ENCODE measurements around the gene KCNT1.

Gene KCNT1

DNA sequence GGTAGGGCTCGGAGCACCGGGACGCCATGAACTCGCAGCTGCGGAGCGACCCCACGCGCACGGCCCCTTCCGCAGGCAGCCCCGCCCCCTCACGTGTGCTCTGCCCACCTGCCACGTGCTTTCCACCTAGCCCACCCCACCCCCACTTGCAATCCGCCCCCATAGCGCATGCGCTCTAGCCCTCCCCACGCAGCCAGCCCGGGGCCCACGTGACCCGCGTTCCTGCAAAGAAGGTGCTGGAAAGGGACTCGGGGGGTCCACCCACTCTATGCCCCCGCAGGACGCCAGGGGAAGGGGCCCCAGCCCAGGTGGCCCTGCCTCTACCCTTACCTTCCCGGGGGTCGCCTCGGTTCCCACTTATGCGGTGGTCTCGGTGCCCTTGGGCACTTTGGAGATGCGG is 2.5 kb upstream of the KCNT1 start, which contains the start of gene SOHLH1:
Gene SOHLH1, minus strand, starts transcription at position 42 of the 400 bp plus-strand sequence. Its CDS starts 14 bp downstream, at position 28.
- DNase-seq (ENCODE audit: low read depth), result no peak

DNA sequence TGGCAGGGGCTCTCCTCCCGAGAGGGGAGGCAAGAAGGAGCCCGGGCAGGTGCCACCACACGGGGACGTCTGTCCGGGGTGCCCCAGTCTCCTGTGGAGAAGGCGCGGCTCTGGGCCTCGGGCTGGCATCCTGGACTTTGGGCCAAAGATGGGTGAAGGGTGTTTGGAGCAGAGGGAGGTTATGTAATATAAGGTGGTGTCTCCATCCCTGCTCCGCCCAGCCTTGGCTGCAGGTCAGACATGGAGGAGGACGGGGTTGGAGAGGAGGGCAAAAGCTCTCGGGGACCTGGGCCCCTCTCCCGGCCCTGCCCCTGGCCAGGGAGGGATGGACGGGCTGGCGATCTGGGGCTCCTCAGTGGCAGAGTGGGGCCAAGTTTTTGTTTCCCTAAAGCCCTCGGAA is 1.5 kb upstream of the KCNT1 start:
- DNase-seq (ENCODE audit: low read depth), result no peak

DNA sequence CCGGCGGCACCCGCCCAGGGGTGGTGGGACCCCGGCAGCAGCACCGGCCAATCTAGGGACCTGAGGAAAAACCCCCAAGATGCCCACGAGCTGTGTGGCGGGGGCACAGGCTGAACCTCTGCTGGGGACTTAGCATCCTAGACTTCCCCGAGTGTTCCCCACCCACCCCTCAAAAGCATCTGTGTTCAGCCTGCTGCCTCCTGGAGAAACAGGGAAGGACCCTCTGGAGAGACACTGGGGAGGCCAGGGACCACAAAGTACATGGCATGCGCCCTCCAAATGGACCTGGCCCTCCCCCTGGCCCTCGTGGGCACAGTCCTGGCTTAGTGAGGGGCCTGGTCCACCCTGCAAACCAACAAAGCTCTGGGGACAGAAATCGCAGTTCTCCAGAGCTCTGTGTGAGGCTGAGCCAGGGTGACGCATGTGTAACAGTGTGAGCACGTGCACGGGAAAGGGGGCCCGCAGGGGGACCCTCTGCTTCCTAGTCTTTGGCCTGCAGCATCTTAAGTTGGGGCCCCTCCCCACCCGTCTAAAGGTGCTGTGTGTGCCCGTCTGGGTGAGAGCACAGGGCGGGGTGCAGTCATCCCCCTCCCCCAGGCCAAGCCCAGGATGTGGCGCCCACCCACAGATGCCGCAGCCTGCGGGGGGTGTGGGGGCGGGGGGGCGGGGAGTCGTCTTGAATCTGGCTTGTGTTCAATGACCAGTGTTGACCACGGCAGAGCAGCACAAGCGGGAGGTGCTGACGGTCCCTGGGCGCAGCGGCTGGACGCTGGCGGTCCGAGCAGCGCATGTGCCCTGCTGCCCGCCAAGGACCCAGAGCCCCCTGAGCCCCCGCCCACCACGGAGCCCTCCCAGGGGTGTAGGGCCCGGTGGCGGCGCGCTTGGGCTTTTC is 672 bp upstream of the KCNT1 start:
- DNase-seq (ENCODE audit: low read depth), result peak; percentile 7

DNA sequence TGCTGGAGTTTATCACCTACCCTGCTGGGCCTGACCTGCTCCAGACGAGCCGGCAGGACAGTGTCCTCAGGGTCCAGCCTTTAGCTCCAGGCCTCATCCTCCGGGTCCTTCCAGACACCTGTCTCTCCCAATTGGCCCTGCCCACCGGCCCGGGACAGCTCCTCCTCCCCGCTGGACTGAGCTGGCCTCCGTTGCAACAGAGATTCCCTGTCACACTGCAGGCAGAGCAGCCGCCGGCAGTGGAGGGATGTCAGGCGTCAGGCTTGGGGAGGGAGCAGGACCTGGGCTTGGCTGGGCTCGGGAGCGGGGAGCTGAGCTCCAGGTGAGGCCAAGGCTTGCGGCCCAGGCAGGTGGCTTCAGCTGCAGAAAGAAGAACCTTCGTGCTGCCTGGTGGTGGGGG is 1.7 kb downstream of the KCNT1 start:
- DNase-seq (ENCODE audit: low read depth), result no peak

DNA sequence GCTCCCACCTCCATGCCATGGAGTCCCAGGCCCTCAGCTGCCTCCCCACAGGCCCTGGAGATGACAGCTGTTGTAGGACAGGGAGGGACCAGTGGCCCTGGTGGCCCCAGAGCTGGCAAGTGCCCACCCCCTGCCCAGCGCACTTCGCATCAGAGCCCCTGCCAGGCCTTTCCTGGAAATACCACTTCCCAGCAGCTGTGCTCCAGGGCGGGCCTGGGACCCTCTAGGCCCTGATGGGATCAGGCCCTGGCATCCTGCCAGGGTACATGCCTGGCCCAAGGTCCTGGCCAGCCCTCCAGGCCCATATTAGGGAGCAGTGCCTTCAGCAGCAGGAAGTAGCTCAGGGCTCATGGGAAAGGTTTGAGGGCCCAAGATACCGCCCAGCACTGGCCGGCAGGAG is 2.5 kb downstream of the KCNT1 start:
- DNase-seq (ENCODE audit: low read depth), result no peak

DNA sequence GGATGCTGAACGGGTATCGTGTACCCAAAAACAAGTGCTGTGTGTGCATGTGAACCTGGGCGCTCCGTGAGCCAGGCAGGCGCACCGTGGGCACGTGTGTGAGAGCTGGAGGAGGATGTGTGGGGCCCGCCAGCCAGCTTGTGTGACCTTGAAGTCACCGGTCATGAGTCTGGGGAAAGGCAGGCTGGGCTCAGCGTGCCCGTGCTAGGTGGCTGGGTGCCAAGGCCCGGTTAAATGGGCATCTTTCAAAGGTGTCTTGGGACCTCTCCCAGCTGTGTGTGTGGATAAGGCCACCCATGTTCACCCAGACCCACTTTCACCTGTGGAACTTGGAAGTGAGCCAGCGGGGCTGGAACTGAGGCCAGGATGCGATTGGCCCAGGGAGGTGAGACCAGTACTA is 3.4 kb downstream of the KCNT1 start:
- no peak for DNase-seq (ENCODE audit: low read depth)

DNA sequence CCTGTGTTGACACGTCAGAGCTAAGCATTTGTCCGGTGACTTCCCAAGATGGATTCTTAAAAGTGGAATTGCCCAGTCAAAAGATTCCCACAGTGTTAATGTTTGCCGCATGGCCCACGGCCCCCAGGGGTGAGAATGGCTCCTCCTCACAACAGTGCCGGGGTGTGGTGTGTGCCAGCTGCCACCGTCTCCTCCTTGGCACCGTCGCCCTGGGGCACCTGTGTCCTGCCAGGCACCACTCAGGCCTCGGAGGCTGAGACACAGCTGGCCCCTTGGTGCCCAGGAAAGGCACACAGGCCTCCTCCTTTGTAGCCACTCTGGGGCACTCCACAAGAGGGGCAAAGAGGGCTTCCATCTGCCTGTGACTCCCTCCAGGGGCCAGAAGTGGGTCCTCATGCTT is 4.3 kb downstream of the KCNT1 start:
- DNase-seq (ENCODE audit: low read depth), result no peak

DNA sequence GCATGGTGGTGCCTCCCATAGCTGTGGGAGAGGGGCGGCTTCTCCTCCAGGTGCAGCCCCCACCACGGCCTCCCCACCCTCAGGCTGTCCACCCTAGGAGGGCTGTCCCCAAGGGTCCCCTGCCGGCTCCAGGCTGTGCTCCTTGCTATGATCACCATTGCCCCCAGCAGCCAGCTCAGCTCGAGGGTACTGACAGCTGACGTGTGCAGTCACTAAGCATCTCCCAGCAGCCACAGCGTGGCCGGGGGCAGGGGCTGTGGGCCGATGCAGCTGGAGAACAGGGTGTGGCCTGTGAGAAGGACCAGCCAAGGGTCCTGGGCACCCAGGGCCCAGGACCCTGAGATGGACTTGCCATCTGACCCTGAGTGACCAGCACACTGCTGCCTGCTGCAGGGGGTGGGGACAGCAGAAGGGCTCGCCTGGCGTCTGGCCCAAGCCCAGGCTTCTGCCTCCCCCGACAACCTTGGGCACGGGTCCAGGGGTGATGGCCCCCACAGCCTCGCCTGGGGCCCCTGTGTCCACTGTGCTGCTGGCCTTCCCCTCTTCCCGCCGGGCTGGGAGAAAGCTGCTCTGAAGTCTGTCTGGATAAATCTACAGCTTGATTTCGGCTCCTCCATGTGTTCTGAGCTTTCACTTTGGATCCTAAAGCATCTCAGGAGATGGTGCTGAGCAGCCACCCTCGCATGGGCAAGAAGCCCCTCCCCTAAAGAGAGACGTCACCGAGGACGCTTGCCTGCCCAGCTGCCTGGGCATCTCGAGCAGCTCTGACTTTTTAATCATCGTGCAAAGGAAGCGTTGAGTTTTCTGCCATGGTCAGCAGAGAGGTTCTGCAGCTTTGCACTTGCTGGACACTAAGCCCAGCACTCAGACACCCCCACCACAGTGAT is 5.5 kb downstream of the KCNT1 start:
- no peak for DNase-seq (ENCODE audit: low read depth)

DNA sequence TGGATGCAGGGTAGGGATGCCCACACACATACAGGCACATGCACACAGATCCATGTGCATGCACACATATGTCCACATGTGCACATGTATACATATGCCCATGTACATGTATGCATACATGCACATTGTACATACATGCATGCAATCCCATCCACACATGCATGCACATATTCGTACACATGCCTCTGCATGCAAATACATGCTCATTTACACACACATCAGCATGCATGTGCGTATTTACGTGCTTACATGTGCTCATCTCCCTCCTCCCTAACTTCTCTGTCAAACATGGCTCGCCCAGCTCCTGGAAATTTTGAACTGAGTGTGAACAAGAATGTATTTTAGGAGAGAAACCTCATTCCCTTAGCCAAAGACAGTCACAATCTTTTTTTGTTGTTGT is 6.2 kb downstream of the KCNT1 start:
- DNase-seq (ENCODE audit: low read depth), result no peak

DNA sequence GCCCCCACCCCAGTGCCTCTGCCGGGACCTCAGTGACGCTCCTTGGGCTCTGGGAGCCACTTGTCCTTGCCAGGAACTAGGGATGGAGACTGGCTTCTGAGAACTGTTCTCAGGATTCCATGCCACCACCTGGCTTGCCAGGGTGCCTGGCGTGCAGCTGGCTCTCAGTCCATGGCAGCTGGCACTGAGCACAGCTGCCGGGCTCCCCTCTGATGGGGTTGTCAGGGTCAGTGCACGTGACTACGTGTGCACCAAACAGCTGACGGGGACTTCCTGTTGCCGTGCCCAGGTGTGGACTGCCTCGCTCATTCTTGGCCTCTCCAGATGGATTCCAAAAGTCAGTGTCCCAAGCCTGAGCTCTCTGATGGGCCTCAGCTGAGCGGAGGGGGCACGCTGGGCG is 9.4 kb downstream of the KCNT1 start:
- DNase-seq (ENCODE audit: low read depth), result no peak

DNA sequence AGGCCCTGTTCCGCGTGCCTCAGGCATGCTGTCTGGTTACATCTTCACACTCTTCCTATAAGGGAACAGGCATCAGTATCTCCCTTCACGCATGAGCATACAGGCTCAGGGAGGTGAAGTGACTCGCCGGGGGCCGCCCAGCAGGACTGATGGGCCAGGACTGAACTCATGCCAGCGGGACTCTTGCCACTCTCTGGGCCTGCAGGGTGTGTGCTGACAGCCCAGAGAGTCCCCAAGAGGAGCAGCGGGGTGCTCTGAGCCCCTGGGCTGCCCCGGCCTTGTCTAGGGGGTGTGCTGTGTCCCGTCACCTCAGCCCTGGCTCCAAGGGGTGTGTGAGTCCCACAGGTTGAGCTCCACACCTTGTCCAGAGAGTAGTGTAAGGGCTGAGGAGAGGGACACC is 9.9 kb downstream of the KCNT1 start:
- DNase-seq (ENCODE audit: low read depth), result no peak

DNA sequence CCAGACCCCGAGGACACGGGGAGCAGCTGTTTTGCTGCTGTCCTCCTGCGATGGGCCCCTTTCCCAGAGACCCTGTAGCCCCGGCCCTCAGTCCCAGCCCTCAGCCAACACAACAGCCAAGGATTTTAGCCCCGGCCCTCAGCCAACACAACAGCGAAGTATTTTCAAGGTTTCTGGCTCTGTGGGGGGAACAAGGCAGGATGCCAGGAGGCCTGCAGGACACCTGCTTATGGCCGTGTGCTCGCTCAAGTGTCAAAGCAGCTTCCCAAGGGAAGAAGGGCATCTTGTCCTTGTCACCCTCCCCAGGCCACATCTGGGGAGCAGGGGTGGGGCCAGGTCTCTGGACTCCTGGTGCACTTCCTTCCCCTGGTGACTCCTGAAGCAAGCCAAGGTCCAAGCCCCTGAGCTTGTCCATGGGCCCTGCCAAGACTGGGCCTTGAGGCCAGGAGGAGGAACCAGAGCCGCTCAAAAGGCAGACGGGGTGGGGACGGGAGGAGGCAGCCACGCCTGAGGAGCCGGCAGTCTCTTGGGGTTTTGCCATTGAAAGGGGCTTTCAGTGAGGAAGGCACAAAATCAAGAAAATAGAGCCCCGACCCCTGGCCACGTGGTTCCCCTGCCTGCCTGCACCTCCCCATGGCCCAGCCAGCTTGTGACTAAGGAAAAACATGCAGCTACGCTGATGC is 10.8 kb downstream of the KCNT1 start:
- DNase-seq (ENCODE audit: low read depth), result no peak

DNA sequence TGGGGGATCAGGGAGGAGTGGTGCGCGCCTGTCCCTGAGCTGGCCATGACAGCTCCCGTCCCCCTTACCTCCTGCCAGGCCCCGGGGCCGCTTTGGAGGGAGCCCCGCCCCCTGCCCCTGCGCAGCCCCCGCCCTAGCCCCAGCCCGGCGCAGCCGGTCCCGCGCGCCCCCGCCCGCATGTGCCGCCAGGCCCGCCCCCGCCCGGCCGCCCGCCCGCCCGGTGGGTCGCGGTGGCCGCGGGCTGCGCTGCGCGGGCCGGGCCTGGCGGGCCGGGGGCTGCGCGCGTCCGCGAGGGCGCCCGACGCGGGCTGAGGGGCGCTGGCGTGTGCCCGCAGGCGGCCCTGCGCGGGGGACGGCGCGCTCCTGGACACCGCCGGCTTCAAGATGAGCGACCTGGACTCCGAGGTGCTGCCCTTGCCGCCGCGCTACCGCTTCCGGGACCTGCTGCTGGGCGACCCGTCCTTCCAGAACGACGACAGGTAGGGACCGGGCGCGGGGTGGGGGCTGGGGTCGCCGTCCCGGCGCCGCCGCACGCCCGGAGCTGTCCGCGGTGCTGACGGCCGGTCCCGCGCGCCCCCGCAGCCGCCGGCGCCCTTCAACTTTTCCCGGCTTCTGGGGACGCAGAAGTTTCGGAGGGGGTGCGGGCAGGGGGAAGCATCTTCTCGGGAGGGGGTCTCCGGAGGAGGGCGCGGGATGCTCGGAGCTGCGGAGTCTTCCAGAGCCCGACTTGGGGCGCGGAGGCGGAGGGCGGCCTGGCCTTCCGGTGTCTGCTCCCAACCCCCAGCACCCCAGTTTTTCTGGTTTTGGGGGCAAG is 12.5 kb downstream of the KCNT1 start:
- DNase-seq (ENCODE audit: low read depth), result no peak

DNA sequence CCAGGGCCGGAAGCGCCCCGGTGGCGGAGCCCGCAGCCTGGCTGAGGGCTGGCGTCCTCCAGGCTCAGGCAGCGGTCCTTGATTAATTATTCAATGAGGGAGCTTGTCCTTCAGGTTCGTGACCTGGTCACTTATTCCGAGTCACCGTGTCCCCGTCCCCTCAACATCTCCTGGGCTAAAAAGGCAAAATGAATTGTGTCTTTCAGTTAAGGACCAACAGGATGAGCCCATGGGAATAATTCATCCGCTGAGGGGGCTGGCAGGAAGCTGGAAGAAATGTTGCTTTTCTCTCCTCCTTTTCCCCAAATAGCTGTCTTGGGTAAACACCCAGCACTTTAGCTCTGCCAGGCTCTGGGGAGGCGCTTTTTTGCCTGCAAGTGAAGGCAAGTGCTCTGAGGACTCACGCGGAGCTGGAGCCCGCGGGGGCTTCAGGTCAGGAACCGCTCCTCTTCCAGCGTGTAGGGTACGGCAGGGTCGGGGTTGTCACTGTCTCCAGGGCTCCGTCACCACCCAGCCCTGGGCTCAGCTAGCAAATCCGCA is 13.1 kb downstream of the KCNT1 start:
- no peak for DNase-seq (ENCODE audit: low read depth)

DNA sequence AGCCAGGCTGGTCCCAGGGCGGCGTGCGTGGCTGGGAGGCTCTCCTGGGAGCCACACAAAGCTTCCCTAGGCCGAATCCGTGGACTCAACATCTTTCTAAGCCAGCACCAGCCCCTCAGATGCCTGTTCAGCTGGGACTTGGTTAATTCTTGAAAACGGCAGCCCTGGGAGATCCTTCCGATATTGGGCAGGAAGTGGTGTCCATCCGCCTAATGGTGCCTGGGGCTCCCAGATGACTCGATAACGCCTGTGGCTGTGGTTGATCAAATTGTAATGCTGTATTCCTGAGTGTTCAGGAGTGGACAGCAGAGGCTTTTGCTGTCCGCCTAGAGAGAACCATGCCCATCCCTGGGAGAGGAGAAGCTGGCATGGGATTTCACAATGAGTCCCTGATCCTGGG is 14.1 kb downstream of the KCNT1 start:
- DNase-seq (ENCODE audit: low read depth), result no peak

DNA sequence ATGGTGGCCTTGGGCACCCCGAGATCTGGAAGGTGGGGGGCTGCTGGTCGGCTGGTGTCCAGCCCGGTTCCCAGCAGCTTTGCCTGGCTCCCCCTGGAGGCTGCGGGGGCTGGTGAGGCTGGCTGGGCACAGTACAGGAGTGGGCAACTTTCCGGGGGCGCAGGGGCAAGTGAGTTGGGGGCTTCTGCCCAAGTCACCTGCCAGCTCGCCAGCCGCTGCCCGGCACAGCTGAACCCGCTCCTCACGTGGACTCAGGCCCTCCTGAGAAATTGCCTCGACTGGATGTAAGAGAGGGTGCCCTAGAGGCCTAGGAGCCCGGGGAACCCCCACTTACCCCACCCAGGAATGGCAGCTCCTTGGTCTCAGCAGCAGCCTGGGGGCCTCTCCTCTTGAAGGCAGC is 15.4 kb downstream of the KCNT1 start:
- no peak for DNase-seq (ENCODE audit: low read depth)

DNA sequence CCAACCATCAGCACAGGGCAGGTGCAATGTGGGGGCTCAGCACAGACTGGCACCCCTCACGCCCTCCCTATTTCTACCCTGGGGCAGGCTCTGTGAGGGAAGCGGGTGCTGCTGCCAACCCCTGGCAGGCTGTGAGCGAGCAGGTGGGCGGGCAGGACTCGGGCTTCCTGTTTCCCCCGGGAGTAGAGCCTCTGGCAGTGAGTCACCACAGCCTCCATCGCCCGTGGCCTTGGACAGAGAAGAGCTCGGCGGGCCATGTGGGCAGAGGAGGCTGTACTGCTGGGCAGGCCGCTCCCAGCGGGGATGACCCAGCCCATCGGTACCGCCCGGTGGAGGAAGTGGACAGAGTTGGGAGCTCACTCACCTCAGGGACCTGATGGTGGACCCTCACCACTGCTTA is 16.6 kb downstream of the KCNT1 start:
- DNase-seq (ENCODE audit: low read depth), result no peak

DNA sequence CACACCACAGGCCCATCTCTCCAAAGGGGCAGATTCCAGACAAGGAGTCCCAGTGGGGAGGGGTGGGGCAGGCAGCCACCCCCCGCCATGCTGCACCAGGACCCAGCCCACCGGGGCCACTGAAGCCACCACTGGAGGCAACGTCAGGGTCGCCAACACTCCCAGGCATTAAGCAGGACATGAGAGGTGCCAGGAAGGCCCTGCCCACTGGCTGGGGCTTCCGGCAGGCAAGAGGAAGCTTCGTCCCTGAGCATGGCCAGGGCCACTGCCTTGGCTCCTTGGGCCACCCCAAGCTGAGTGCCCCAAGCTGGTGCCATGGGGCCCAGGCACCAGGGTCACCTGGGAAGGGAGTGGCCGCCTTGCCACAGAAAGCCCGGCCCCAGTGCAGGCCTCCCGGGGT is 17.5 kb downstream of the KCNT1 start:
- DNase-seq (ENCODE audit: low read depth), result no peak

DNA sequence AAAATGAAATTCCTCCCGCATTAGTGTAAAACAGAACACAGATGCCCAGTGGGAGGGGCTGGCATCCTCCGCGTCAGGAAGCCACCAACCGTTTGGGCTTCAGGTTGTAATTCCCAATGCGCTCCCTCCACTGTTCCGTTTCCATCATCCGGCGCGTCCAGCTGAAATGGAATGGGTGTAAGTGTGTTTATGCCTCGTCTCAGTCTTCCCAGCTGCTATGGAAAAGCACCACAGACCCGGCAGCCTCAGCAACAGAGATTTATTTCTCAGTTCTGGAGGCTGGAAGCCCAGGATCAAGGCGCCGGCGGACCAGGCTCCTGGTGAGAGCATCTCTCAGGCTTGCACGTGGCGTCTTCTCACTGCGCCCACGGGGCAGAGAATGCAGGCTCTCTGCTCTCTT is 20.4 kb downstream of the KCNT1 start:
- DNase-seq (ENCODE audit: low read depth), result no peak

DNA sequence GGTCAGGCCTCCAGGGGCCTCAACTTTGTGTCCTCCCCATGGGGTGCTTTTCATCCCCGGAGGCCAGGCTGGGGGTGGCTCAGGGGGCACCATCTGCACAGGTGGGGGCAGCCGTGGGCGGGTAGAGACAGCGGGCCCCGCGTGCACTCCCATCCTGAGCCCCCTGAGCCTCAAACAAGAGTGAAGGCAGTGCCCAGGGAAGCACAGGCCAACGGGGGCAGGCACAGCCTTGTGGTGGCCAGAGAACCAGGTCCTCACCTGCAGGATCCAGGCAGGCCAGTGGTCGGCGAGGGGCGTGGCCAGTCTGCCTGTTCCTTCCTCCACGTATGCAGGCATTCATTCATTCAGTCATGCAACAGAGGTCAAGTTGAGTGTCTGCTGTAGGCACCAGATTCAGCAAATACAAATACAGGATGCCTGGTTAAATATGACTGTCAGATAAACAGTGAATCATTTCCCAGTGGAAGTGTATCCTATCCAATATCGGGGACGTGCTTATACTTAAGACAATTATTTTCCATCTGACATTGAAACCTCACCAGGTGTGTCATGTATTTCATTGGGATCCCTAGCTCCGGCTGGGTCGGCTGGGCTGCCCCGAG is 22.3 kb downstream of the KCNT1 start:
- no peak for DNase-seq (ENCODE audit: low read depth)

Measured in activated T-cell treated with anti-CD3 and anti-CD28 coated beads for 48 hours (primary cell).